Stimulated activated CD4-positive, alpha-beta T cell treated with anti-CD3 and anti-CD28 coated beads, Interleukin-2, amount 100 ng/mL, for 24 hours (primary cell): ENCODE results near the gene MAOB.
"Not testable (repeated sequence)": the region's sequence is repeated elsewhere in the genome, so short reads cannot be mapped to it uniquely, and the experiment has no call there.

Experiments
- DNase-seq, 2 donors: peaks; one replicate each; pipeline ENCODE4 v3.0.0-alpha.2; 2020

Gene MAOB

GRCh38 chrX:43882294-43882681 is at the start of gene MAOB:
MAOB (minus strand) TSS chrX:43882450; CDS start chrX:43882299, 151 bp downstream.
- peak in 1 of 2 donors; percentile 31 for DNase-seq

- DNase-seq: not testable (repeated sequence)
Measured at GRCh38 chrX:43922032-43922431, 39.8 kb upstream of the MAOB start.

- not testable (repeated sequence) for DNase-seq
Measured at GRCh38 chrX:43910772-43911171, 28.5 kb upstream of the MAOB start.

GRCh38 chrX:43910012-43910411 is 27.8 kb upstream of the MAOB start:
- no peak for DNase-seq

- DNase-seq: no peak
Measured at GRCh38 chrX:43909141-43909540, 26.9 kb upstream of the MAOB start.

- DNase-seq: no peak
Measured at GRCh38 chrX:43899878-43900815, 17.9 kb upstream of the MAOB start.

- DNase-seq: no peak
Measured at GRCh38 chrX:43898406-43899035, 16.3 kb upstream of the MAOB start.

- DNase-seq: no peak
Measured at GRCh38 chrX:43897290-43897689, 15.0 kb upstream of the MAOB start.

GRCh38 chrX:43892336-43892870 is 10.2 kb upstream of the MAOB start:
- DNase-seq: no peak

- DNase-seq: no peak
Measured at GRCh38 chrX:43885617-43886016, 3.4 kb upstream of the MAOB start.

GRCh38 chrX:43881410-43882293 is 598 bp downstream of the MAOB start:
- DNase-seq: no peak

- no peak for DNase-seq
Measured at GRCh38 chrX:43880425-43880824, 1.8 kb downstream of the MAOB start.

GRCh38 chrX:43878906-43879526 is 3.2 kb downstream of the MAOB start:
- DNase-seq: no peak

- DNase-seq: no peak
Measured at GRCh38 chrX:43876680-43877079, 5.6 kb downstream of the MAOB start.

GRCh38 chrX:43870758-43871419 is 11.4 kb downstream of the MAOB start:
- no peak for DNase-seq

GRCh38 chrX:43870011-43870410 is 12.2 kb downstream of the MAOB start:
- DNase-seq: no peak

GRCh38 chrX:43868791-43869190 is 13.5 kb downstream of the MAOB start:
- no peak for DNase-seq

- no peak for DNase-seq
Measured at GRCh38 chrX:43866423-43866822, 15.8 kb downstream of the MAOB start.

- DNase-seq: no peak
Measured at GRCh38 chrX:43865791-43866190, 16.5 kb downstream of the MAOB start.

GRCh38 chrX:43862434-43862833 is 19.8 kb downstream of the MAOB start:
- no peak for DNase-seq

- DNase-seq: no peak
Measured at GRCh38 chrX:43861750-43862149, 20.5 kb downstream of the MAOB start.
